Type B pancreatic cell (in vitro differentiated cells): ENCODE results near the gene SEMA4A. TPM values are rescaled to one million over a fixed set of nuclear protein-coding genes. Genes with fewer than 3 reads are reported as not detected.

Experiments used
- DNase-seq: peaks from one replicate; pipeline ENCODE4 v3.0.0; 2021; ENCODE audit warnings: mixed read lengths; ENCODE audit not compliant: unreplicated experiment; ENCODE audit errors: extremely low spot score
- H3K27ac Mint-ChIP-seq: 2 replicates; pipeline ENCODE4 v1.8.0; 2021; ENCODE audit warnings: mild to moderate bottlenecking, mixed read lengths
- H3K27me3 Mint-ChIP-seq: 2 replicates; pipeline ENCODE4 v1.8.0; 2021; ENCODE audit warnings: mixed read lengths
- H3K36me3 Mint-ChIP-seq: 2 replicates; pipeline ENCODE4 v1.8.0; 2021; ENCODE audit warnings: mixed read lengths
- H3K4me1 Mint-ChIP-seq: one replicate; pipeline ENCODE4 v1.8.0; 2021; ENCODE audit warnings: mixed read lengths; ENCODE audit not compliant: unreplicated experiment
- H3K4me3 Mint-ChIP-seq: 2 replicates; pipeline ENCODE4 v1.8.0; 2021; ENCODE audit warnings: mild to moderate bottlenecking, mixed read lengths
- H3K9me3 Mint-ChIP-seq: 2 replicates; pipeline ENCODE4 v1.8.0; 2021; ENCODE audit warnings: mixed read lengths
- total RNA-seq: library from RNA; stranded (reverse); gene quantifications from 2 replicates; pipeline ENCODE4 v1.2.1, GENCODE V29; 2021; ENCODE audit warnings: low replicate concordance
- TF ChIP-seq, protein P1 (sequence below): fragments of 200-600 bp; sonication (generic); conservative IDR thresholded peaks from 2 replicates; pipeline ENCODE4 v1.5.0; 2021; ENCODE audit warnings: antibody characterized with exemption, mild to moderate bottlenecking

Gene SEMA4A
- total RNA-seq, 1 donor from 2014 or later, result 7.1 TPM

DNA sequence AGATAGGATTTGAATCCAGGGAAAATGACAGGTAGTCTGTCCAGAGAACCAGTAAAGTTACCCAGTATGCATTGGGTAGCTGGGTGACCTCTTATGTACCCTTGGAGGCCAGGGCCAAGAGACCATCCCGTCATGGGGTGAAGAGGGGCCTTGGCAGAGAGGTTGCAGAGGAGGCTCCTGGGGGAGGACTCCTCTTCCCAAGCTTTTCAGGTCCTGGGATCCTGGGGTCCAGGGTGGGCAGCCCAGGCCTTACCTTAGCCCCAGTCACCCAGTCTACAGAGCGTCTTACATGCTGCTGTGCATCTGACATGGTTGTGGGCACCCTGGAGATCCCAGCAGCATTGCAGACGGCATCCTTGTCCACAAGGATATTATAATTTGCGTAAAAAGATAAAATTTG is 73.4 kb downstream of the SEMA4A start:
- Mint-ChIP-seq H3K4me1 (peaks cover 5% of the 10 kb centered on the region), H3K4me3 (no peak overlapping the region), H3K36me3 (peaks cover 17% of the 10 kb centered on the region), H3K27ac (no peak overlapping the region), H3K9me3 (no peaks in the 10 kb centered on the region), H3K27me3 (no peaks in the 10 kb centered on the region)
- TF ChIP-seq, protein P1, sequence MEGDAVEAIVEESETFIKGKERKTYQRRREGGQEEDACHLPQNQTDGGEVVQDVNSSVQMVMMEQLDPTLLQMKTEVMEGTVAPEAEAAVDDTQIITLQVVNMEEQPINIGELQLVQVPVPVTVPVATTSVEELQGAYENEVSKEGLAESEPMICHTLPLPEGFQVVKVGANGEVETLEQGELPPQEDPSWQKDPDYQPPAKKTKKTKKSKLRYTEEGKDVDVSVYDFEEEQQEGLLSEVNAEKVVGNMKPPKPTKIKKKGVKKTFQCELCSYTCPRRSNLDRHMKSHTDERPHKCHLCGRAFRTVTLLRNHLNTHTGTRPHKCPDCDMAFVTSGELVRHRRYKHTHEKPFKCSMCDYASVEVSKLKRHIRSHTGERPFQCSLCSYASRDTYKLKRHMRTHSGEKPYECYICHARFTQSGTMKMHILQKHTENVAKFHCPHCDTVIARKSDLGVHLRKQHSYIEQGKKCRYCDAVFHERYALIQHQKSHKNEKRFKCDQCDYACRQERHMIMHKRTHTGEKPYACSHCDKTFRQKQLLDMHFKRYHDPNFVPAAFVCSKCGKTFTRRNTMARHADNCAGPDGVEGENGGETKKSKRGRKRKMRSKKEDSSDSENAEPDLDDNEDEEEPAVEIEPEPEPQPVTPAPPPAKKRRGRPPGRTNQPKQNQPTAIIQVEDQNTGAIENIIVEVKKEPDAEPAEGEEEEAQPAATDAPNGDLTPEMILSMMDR, result no peak
- no peak for DNase-seq

Other genes starting within 250 kb of the SEMA4A start
- 35.3 and 45.4 TPM in 2 replicates for gene RIT1, start 242.2 kb upstream of the SEMA4A start, total RNA-seq
- 42.5 and 57.8 TPM in 2 replicates for gene KHDC4, start 219.2 kb upstream of the SEMA4A start, total RNA-seq
- not detected in 2 replicates for gene RXFP4, start 211.9 kb upstream of the SEMA4A start, total RNA-seq
- 46.4 and 80.6 TPM in 2 replicates for gene ARHGEF2, start 175.0 kb upstream of the SEMA4A start, total RNA-seq
- 223 and 248 TPM in 2 replicates for gene SSR2, start 132.6 kb upstream of the SEMA4A start, total RNA-seq
- 40.3 and 54.5 TPM in 2 replicates for gene UBQLN4, start 99.8 kb upstream of the SEMA4A start, total RNA-seq
- gene LAMTOR2, start 98.8 kb upstream of the SEMA4A start, total RNA-seq, result 55.6 and 60.9 TPM in 2 replicates
- 97.9 and 294 TPM in 2 replicates for gene RAB25, start 92.4 kb upstream of the SEMA4A start, total RNA-seq
- gene MEX3A, start 71.1 kb upstream of the SEMA4A start, total RNA-seq, result 31.0 and 61.9 TPM in 2 replicates
- 141 and 400 TPM in 2 replicates for gene LMNA, start 38.9 kb upstream of the SEMA4A start, total RNA-seq
- 18.6 and 21.8 TPM in 2 replicates for gene SLC25A44, start 40.5 kb downstream of the SEMA4A start, total RNA-seq
- 56.1 and 62.0 TPM in 2 replicates for gene PMF1, start 59.4 kb downstream of the SEMA4A start, total RNA-seq
- gene BGLAP, start 88.6 kb downstream of the SEMA4A start, total RNA-seq, result 0.64 and 3.1 TPM in 2 replicates
- 9.2 and 19.0 TPM in 2 replicates for gene PAQR6, start 94.5 kb downstream of the SEMA4A start, total RNA-seq
- gene SMG5, start 129.2 kb downstream of the SEMA4A start, total RNA-seq, result 91.0 and 91.3 TPM in 2 replicates
- gene TMEM79, start 130.7 kb downstream of the SEMA4A start, total RNA-seq, result 18.1 and 43.8 TPM in 2 replicates
- 67.6 and 104 TPM in 2 replicates for gene GLMP, start 142.1 kb downstream of the SEMA4A start, total RNA-seq
- gene VHLL, start 145.7 kb downstream of the SEMA4A start, total RNA-seq, result 0.48 TPM in 1 of 2 replicates, not detected in the other
- gene CCT3, start 184.7 kb downstream of the SEMA4A start, total RNA-seq, result 209 and 301 TPM in 2 replicates
- 0.63 TPM in 1 of 2 replicates, not detected in the other for gene TSACC, start 184.9 kb downstream of the SEMA4A start, total RNA-seq
- 0.17 and 0.88 TPM in 2 replicates for gene RHBG, start 215.6 kb downstream of the SEMA4A start, total RNA-seq